ENCODE results near the gene ITGA2.

GRCh38 chr5:53109443-53110127 is 120.4 kb downstream of the ITGA2 start, which contains the start of gene MOCS2:
- TF ChIP-seq POLR2A (IDR thresholded peaks at IDR 0.05; ENCODE audit: low read depth, low read length) (peak; percentile 83), TAF1 (IDR thresholded peaks at IDR 0.05; ENCODE audit: low read depth, low read length) (peak; percentile 50; the same call in 1 of the 2 replicates), POLR2AphosphoS5 (IDR thresholded peaks at IDR 0.05; ENCODE audit: low read depth, low read length) (peak; percentile 82), POU2F2 (IDR thresholded peaks at IDR 0.05; ENCODE audit: low read depth, low read length) (0 out of 2 replicates have a peak, but pooled peaks have one; percentile 28), SPI1 (IDR thresholded peaks at IDR 0.05; ENCODE audit: low read depth, low read length) (no peak)

Data from GM12891 (cell line).